Omental fat pad (tissue), 4 donors: ENCODE measurements around the gene DOK5. TPM values are rescaled to one million over a fixed set of nuclear protein-coding genes. Genes with fewer than 3 reads are reported as not detected.

Source experiments
- ATAC-seq: fragments of 150-250 bp; one replicate; pipeline ENCODE4 v1.9.1; 2016; ENCODE audit warnings: mild to moderate bottlenecking, moderate library complexity; ENCODE audit not compliant: low FRiP score
- DNase-seq: peaks from one replicate; pipeline ENCODE4 v3.0.0-alpha.2; 2019; ENCODE audit warnings: low spot score
- total RNA-seq, 4 donors: library from RNA; depleted of rRNA; stranded (reverse); fragments of >200 nt; gene quantifications; one replicate each; pipeline ENCODE4 v1.1.0, GENCODE V29; 2016
- TF ChIP-seq, protein P1 (sequence below), 3 donors: fragments of 450-650 bp; IDR thresholded peaks; one replicate each; pipeline ENCODE4 v1.5.1; 2016 to 2017; ENCODE audit warnings: antibody characterized with exemption in 3 of 3, mild to moderate bottlenecking in 3 of 3, moderate library complexity in 2 of 3

Gene DOK5
- total RNA-seq, 4 donors from 2014 or later, result 1.9 to 10.2 (median 2.1) TPM

DNA sequence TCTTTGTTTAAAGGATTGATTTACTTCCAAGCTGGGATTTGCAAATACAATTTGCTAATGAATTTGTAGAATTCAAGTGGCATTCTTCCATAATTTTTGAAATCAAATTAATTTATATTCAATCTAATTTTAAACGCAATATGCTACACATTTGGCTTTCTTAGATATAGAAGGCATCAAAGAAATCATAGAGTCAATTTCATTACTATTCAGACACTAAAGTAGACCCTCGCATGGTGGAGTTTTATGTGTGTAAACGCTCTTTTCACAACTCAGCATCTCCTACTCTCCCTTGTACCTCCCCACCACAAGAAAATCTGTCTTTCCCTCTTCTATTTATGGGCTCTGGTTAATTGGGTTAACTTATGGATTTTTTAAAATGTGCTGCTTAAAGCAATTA, 144.3 kb downstream of the DOK5 start:
- ATAC-seq, result no peak
- DNase-seq, result no peak
- TF ChIP-seq, protein P1, sequence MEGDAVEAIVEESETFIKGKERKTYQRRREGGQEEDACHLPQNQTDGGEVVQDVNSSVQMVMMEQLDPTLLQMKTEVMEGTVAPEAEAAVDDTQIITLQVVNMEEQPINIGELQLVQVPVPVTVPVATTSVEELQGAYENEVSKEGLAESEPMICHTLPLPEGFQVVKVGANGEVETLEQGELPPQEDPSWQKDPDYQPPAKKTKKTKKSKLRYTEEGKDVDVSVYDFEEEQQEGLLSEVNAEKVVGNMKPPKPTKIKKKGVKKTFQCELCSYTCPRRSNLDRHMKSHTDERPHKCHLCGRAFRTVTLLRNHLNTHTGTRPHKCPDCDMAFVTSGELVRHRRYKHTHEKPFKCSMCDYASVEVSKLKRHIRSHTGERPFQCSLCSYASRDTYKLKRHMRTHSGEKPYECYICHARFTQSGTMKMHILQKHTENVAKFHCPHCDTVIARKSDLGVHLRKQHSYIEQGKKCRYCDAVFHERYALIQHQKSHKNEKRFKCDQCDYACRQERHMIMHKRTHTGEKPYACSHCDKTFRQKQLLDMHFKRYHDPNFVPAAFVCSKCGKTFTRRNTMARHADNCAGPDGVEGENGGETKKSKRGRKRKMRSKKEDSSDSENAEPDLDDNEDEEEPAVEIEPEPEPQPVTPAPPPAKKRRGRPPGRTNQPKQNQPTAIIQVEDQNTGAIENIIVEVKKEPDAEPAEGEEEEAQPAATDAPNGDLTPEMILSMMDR (IDR thresholded peaks at IDR 0.05), result no peak

DNA sequence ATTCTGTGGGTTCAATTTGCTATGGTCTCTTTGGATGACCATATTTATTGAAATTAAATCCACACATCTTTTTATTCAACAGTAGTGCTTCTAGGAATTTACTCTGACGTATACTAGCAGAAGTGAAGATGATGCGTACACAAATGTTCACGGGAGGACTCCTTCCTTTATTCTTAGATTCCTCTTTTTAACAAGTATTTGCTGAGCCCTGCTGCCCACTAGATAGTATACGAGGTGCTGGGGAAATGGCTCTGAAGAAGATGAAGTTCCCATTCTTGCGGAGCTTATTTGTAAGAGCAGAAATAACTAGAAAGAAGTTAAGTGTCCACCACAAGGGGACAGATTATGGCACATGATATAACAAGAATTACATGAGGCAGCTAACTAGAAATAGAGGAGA, 145.2 kb downstream of the DOK5 start:
- TF ChIP-seq, protein P1 (IDR thresholded peaks at IDR 0.05), result no peak
- ATAC-seq (no peak), DNase-seq (no peak)

DNA sequence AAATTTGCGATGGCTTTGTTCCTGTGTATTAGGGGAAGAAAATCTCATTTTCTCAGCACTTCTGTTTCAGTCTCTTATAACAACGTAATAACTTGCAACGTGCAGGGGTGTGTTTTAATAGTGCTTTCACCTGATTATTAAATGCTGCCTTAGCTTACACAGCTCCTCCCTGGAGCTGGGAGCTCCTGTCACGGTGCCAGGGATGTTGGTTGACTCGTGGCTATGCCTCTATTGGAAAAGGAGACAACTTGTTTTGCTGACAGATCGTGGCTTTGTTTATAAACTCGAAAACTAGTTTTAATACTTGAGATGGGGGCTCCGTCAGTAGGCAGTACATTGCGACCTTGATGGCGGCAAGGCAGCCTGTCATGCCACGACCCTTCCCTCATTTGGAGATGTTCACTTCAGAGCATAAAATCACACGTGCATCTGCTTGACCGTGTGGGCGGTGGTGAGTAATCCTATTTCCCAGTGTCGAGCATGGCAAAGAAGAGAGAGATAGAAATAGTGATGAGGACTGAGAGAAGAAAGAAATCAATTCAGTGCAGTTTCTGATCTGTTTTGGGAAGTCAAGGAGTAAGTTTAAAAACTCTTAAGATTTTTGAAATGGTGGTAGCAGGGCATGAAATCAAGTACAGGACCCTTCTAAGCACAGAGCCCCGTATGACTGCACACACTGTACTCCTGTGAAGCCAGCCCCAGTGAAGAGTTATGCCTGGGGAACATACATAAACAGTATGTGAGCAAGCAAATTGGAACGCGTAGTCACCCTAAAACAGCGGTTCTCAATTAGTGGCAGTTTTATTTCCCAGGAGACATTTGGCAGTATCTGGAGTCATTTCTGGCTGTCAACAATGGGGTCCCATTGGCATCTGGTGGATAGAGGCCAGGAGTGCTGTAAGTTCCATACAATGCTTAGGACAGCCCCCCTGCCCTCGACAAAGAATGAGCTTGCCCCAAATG, 147.2 kb downstream of the DOK5 start:
- ATAC-seq (no peak), DNase-seq (no peak)
- TF ChIP-seq, protein P1 (IDR thresholded peaks at IDR 0.05), result no peak

DNA sequence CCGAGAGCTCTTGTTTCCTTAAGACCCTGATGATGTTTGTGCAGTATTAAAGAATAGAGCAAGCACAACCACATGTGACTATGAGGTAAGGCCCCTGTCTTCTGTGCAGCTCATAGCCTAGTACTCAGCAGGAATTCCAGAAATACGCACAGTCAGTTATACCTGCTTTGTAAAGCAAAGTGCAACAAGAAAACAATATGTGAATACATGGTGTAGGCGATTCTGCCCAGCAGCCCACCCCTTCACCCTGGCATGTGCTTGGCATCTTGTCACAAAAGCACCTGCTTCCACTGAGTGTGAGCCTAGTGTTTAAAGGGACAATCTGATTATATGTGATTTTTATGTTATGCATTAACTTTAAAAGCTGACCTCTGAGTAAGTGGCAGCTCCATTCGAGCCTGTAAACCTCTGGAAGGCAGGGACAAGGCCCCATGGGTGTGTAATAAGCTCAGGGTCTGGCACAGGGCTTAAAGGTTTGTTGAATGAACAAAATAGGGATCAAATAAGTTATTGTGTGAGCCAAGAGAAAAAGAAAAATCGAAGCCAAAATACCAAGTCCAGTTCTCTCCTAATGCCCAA, 148.7 kb downstream of the DOK5 start:
- ATAC-seq (no peak), DNase-seq (no peak)
- TF ChIP-seq, protein P1 (IDR thresholded peaks at IDR 0.05), result no peak

DNA sequence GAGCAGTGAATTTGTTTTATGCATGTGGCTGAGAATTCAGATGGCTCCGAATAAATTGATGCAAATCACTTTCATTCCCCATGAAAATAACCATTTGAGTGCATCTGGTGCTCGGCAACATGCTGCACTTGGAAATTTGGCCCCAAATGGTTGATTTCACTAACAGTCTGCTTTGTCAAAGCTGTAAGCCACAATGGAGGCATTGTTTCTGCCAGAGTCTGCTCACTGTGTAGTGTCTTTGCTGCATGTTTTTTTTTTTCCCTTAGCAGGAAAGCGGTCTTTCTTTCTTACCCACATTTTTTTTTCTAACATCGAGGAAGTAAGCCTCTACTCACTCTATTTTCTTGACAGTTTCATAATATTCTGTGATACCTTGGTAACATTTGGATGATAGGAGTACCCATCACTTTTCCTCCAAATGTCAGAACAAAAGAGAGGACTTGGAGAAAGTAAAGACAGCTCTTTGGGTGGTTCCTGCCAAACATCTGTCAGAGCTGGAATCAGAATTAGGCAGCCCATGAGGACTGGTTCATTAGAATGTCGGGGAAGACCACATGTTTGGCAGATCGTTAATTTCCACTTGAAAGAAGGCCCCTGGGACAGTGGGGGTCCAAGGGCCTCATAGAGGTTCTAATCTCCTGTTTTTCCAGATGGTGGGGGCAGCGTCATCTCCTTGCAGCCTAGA, 149.5 kb downstream of the DOK5 start:
- ATAC-seq (no peak), DNase-seq (no peak)
- TF ChIP-seq, protein P1 (IDR thresholded peaks at IDR 0.05), result no peak

DNA sequence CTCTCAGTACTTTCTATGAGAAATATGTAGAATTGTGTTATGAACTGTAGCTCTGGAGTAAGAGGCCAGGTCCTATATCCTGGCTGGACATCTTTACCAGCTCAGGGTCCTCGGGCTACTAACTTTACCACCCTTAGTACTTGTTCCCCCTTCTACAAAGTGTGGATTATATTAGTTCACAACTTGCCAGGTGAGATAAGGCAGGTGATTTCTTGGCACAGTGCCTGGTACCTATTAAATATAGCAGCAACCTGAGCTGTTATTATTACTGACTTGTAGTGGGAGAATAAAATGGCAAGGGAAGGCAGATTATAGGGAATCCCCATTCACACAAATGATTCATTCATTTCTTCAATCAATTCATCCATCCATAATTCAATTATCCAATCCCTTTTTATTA, 150.1 kb downstream of the DOK5 start:
- TF ChIP-seq, protein P1 (IDR thresholded peaks at IDR 0.05), result no peak
- DNase-seq (no peak), ATAC-seq (no peak)
